Measurements from ENCODE around the gene SEMA4F.

SEMA4F gene

GRCh38 chr2:74712223-74713053 lies 58.4 kb downstream of the SEMA4F start:
- H3K36me3 Mint-ChIP-seq (ENCODE audit: low read depth), result no peaks in the 10 kb centered on the region
- H3K27ac Mint-ChIP-seq, result no peak overlapping the region
- TF ChIP-seq CTCF (IDR thresholded peaks at IDR 0.05), result no peak
- no peaks in the 10 kb centered on the region for H3K9me3 Mint-ChIP-seq
- peaks cover 26% of the 10 kb centered on the region for H3K27me3 Mint-ChIP-seq (ENCODE audit: low read depth, poor library complexity)
- DNase-seq, result no peak
- H3K4me1 Mint-ChIP-seq, result no peaks in the 10 kb centered on the region
- no peak overlapping the region for H3K4me3 Mint-ChIP-seq

GRCh38 chr2:74714691-74715080 lies 60.6 kb downstream of the SEMA4F start:
- H3K4me3 Mint-ChIP-seq, result peak overlapping the region; percentile 94
- no peak for TF ChIP-seq CTCF (IDR thresholded peaks at IDR 0.05)
- no peak overlapping the region for H3K27ac Mint-ChIP-seq

GRCh38 chr2:74715081-74715791 lies 61.2 kb downstream of the SEMA4F start:
- peaks cover 2% of the 10 kb centered on the region for H3K9me3 Mint-ChIP-seq
- H3K27ac Mint-ChIP-seq, result peak overlapping the region; percentile 67
- DNase-seq, result peak; percentile 92
- peak; percentile 87 for TF ChIP-seq CTCF (IDR thresholded peaks at IDR 0.05)
- H3K4me1 Mint-ChIP-seq, result no peaks in the 10 kb centered on the region
- no peaks in the 10 kb centered on the region for H3K36me3 Mint-ChIP-seq (ENCODE audit: low read depth)
- H3K27me3 Mint-ChIP-seq (ENCODE audit: low read depth, poor library complexity), result peaks cover 21% of the 10 kb centered on the region
- H3K4me3 Mint-ChIP-seq, result peak overlapping the region; percentile 94

More at GRCh38 chr2:74714691-74715080, 60.6 kb downstream of the SEMA4F start:
- no peaks in the 10 kb centered on the region for H3K4me1 Mint-ChIP-seq
- H3K9me3 Mint-ChIP-seq, result no peaks in the 10 kb centered on the region
- H3K36me3 Mint-ChIP-seq (ENCODE audit: low read depth), result no peaks in the 10 kb centered on the region
- no peak for DNase-seq
- peaks cover 21% of the 10 kb centered on the region for H3K27me3 Mint-ChIP-seq (ENCODE audit: low read depth, poor library complexity)

- peak overlapping the region; percentile 88 for H3K4me3 Mint-ChIP-seq
- H3K27ac Mint-ChIP-seq, result no peak overlapping the region
Measured at GRCh38 chr2:74715880-74716279, 61.8 kb downstream of the SEMA4F start.

GRCh38 chr2:74719066-74719465 lies 65.0 kb downstream of the SEMA4F start:
- Mint-ChIP-seq H3K27ac (no peak overlapping the region), H3K27me3 (ENCODE audit: low read depth, poor library complexity) (peaks cover 6% of the 10 kb centered on the region), H3K36me3 (ENCODE audit: low read depth) (no peaks in the 10 kb centered on the region), H3K4me1 (no peaks in the 10 kb centered on the region), H3K9me3 (peaks cover 3% of the 10 kb centered on the region), H3K4me3 (no peak overlapping the region)
- no peak for TF ChIP-seq CTCF (IDR thresholded peaks at IDR 0.05)
- DNase-seq, result no peak

More at GRCh38 chr2:74715880-74716279, 61.8 kb downstream of the SEMA4F start:
- no peak for DNase-seq
- no peaks in the 10 kb centered on the region for H3K36me3 Mint-ChIP-seq (ENCODE audit: low read depth)
- no peaks in the 10 kb centered on the region for H3K4me1 Mint-ChIP-seq
- H3K27me3 Mint-ChIP-seq (ENCODE audit: low read depth, poor library complexity), result peaks cover 18% of the 10 kb centered on the region
- TF ChIP-seq CTCF (IDR thresholded peaks at IDR 0.05), result no peak
- H3K9me3 Mint-ChIP-seq, result peaks cover 3% of the 10 kb centered on the region
